VCaP (cell line): ENCODE data around the gene ACE.

ENCODE experiments used
- H3K27ac ChIP-seq: fragments of 450-650 bp; 2 replicates; pipeline ENCODE4 v1.5.1; 2017
- CTCF ChIP-seq: fragments of 450-650 bp; conservative IDR thresholded peaks from 2 replicates; pipeline ENCODE4 v1.5.1; 2017; ENCODE audit warnings: mild to moderate bottlenecking, moderate library complexity

Gene ACE

GRCh38 chr17:63514477-63514876, 37.6 kb downstream of the ACE start:
- no peak overlapping the region for H3K27ac ChIP-seq
- TF ChIP-seq CTCF, result no peak

- no peak overlapping the region for H3K27ac ChIP-seq
- TF ChIP-seq CTCF, result no peak
Measured at GRCh38 chr17:63514974-63515373, 38.1 kb downstream of the ACE start.

- no peak overlapping the region for H3K27ac ChIP-seq
- no peak for TF ChIP-seq CTCF
Measured at GRCh38 chr17:63515426-63515825, 38.6 kb downstream of the ACE start.

- TF ChIP-seq CTCF, result no peak
- peak overlapping the region; percentile 100 for H3K27ac ChIP-seq
Measured at GRCh38 chr17:63516910-63517824, 40.3 kb downstream of the ACE start.

- no peak for TF ChIP-seq CTCF
- H3K27ac ChIP-seq, result peak overlapping the region; percentile 100
Measured at GRCh38 chr17:63517825-63518534, 41.1 kb downstream of the ACE start.

- TF ChIP-seq CTCF, result no peak
- H3K27ac ChIP-seq, result peak overlapping the region; percentile 100
Measured at GRCh38 chr17:63519116-63519881, 42.4 kb downstream of the ACE start.
